Ureter (tissue), 1 donor: ENCODE data around the gene PRPF38B. TPM values are rescaled to one million over a fixed set of nuclear protein-coding genes. Genes with fewer than 3 reads are reported as not detected.
"Not testable (repeated sequence)": the region's sequence is repeated elsewhere in the genome, so short reads cannot be mapped to it uniquely, and the experiment has no call there.

ENCODE experiments used
- DNase-seq: peaks from one replicate; pipeline ENCODE4 v3.0.0-alpha.2; 2020; ENCODE audit warnings: low spot score
- total RNA-seq: library from RNA; stranded (reverse); gene quantifications from one replicate; pipeline ENCODE4 v1.2.4, GENCODE V29; 2023
- donor health status: DM: yes; HTN: yes; CAD: no.

Gene PRPF38B
- total RNA-seq: 48.9 TPM

GRCh38 chr1:108691942-108692723 lies at the start of gene PRPF38B:
Gene PRPF38B, plus strand, starts transcription at chr1:108692310. Its CDS starts 282 bp downstream, at chr1:108692592.
- DNase-seq: peak; percentile 97

DNA sequence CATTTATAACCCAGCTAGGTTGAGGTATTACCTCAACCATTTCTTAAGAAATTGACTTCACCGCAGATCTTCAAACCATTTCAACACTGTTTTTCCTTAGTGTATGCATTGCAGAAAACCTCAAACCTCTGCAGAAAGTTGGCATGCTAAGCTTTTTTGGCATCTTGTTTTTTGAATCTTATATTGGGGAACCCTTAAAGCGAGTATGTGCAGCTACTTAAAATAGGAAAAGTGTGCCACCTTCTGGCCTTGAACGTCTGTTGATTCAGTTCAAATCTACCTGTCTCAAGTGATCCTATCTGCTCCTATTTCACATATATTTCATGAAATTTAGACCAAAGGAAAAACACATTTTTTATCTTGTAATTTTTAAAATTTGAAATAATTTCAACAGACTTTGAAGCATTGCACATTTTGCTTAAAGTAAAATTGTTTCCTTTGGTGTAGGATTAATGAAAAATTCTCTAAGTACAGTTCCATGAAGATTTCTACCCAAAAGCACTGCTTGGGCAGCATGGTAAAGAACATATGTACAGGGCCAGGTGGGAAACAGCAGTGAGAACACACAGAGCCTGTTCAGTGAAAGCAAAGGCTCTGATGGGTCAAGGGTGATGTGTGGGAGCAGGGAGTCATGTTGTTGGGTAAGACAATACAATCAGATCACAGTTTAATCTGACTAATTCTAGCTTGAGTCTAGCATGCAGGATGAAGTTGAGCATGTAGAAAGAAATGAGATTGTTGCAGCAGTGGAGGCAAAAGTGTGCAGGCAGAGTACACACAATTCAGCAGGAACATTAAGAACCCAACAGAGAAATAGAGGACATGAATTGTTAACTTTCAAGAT lies 48.4 kb upstream of the PRPF38B start:
- peak; percentile 57 for DNase-seq

GRCh38 chr1:108644984-108645383 lies 47.1 kb upstream of the PRPF38B start:
- peak; percentile 65 for DNase-seq

DNA sequence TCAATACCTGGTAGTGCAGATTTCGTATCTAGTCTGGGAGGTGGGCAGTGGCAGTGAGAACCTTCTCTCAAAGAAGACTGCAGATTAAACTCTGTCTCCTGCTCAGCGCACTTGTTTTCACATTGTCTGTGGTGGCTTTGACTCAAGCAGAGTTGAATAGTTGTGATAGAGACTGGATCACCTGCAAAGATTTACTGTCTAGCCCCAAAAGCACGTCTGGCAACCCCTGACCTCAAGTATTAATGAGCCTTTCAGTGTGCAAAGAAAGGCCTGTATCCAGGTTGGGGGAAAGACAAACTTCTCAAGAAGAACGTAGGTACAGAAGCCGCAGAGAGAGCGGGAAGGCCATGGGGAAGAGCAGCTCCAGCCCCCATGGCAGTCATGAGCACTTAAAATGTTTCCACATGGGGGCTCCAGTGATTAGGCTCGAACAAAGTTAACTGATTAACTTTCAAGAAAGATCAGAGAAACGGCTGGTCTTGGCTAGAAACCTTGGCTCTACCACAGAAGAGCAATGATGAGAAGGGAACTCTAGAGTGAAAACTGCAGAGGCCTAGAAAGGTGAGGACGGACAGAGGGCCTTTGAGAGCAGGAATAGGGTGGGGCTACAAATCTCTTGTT lies 46.4 kb upstream of the PRPF38B start:
- no peak for DNase-seq

GRCh38 chr1:108646265-108646647 lies 45.9 kb upstream of the PRPF38B start:
- no peak for DNase-seq

GRCh38 chr1:108646648-108647269 lies 45.4 kb upstream of the PRPF38B start:
- peak; percentile 92 for DNase-seq

DNA sequence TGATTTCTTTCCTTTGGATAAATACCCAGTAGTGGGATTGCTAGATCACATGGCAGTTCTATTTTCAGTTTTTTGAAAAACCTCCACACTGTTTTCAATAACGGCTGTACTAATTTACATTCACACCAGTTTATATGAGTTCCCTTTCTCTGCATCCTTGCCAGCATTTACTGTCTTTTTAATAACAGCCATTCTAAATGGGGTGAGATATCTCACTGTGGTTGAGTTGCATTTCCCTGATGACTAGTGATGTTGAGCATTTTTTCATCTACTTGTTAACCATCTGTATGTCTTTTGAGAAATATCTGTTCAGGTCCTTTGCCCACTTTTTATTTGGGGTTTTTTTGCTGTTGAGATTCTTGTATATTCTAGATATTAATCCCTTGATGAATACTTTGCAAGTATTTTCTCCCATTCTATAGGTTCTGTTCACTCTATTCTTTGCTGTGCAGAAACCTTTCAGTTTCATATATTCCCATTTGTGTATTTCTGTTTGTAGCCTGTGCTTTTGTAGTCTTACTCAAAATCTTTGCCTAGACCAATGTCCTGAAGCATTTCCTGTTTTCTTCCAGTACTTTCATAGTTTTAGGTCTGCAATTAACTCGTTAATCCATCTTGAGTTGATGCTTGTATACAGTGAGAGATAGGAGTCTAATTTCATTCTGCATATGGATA lies 38.5 kb upstream of the PRPF38B start:
- DNase-seq: no peak

DNA sequence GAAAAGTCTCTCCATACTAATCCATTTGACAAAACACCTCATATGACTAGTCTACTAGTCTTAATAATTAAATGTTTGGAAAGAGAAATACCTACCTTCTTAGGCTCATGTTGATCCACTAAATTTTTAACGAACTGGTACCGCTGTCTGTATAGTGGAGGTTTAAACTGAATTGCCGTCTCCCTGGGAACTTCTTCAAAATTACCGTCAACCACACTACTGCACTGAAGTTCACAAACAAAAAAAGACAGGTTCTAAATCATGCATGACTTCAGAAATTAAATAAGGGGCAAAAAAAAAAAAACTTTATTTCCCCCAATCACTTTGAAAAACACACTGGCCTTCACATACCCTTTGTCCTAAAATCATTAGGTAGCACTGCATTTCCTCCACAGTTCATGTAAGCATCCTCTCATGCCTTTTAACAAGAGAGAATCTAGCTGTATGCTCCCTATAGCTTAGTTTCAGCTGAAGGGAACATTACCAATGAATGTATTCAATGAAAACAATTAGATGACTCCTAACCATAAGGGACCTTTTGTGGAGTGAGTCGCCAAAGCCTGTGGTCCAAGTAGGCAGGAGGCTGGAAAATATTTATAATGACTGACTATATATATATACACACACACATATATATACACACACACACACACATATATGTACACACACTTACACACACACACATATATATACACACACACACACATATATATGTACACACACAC lies 34.6 kb upstream of the PRPF38B start:
- no peak for DNase-seq

- peak; percentile 59 for DNase-seq
Observed at GRCh38 chr1:108661030-108661609, 31.0 kb upstream of the PRPF38B start, which contains the start of gene HENMT1. Gene HENMT1, minus strand, starts transcription at chr1:108661093. Its CDS starts 1,209 bp downstream, at chr1:108659884.

DNA sequence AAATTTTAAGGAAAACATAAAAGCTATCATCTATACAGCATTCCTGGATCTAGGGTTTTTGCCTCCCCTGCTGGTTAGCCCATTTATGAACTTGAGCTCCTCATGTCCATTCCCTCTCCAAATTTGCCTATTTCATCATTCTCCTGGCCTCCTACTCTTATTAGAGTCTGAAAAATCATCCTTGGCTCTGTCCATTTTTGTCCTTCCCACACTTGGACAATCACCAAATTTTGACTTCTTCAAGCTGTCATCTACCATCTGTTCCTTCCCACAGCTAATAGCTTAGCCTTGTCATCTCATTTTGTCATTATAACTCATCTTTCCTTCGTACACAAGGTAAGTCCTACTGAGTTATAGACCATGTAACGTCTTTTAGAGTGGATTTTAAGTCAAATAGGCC lies 29.0 kb upstream of the PRPF38B start:
- no peak for DNase-seq

DNA sequence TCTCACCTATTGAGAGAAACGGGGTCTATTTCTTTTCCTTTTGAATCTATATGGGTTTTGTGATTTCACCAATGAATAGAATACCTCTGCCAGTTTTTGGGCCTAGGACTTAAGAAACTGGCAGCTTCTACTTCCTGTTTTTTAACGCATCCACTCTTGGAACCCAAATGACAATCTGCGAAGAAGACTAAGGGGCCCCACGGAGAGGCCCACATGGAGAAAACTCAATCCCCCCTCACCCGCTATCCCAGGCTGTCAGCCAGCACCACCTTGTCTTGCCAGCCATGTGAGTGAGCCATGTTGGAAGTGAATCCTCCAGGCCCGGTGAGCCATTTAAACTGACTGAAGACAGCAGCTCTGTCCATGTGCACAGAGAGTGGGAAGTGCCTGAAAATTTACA lies 27.6 kb upstream of the PRPF38B start:
- DNase-seq: no peak

- DNase-seq: no peak
Observed at GRCh38 chr1:108665067-108665466, 27.0 kb upstream of the PRPF38B start.

DNA sequence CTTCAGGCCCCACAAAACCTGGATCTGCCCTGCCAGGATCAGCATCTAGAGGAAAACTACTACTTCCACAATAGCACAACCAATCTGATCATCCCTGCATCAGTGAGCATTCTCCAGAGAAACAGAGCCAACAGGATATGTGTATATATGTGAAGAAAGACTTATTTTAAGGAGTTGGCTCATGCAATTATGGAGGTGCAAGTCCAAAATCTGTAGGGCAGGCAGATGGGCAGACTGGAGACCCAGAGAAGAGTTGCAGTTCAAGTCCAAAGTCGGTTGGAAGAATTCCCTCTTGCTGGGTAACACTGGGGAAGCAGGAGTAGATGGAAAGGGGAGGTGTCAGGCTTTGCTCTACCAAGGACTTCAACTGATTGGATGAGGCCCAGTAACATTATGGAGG lies 26.3 kb upstream of the PRPF38B start:
- no peak for DNase-seq

DNA sequence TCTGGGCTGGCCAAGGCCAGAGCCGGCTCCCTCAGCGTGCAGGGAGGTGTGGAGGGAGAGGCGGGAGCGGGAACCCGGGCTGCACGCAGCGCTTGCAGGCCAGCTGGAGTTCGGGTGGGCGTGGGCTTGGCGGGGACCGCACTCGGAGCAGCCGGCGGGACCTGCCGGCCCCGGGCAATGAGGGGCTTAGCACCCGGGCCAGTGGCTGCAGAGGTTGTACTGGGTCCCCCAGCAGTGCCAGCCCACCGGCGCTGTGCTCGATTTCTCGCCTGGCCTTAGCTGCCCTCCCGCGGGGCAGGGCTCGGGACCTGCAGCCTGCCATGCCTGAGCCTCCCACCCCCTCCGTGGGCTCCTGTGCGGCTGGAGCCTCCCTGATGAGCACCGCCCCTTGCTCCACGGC lies 24.7 kb upstream of the PRPF38B start:
- DNase-seq: not testable (repeated sequence)

GRCh38 chr1:108668777-108669176 lies 23.3 kb upstream of the PRPF38B start:
- no peak for DNase-seq

- no peak for DNase-seq
Observed at GRCh38 chr1:108669679-108670078, 22.4 kb upstream of the PRPF38B start.

GRCh38 chr1:108670131-108670773 lies 21.9 kb upstream of the PRPF38B start:
- DNase-seq: no peak

GRCh38 chr1:108671143-108671542 lies 21.0 kb upstream of the PRPF38B start:
- no peak for DNase-seq

- no peak for DNase-seq
Observed at GRCh38 chr1:108678706-108679105, 13.4 kb upstream of the PRPF38B start.
